Dedifferentiated amniotic fluid mesenchymal stem cell (primary cell): ENCODE results near the gene HEATR1.
A peak's percentile ranks its signal among the peaks of the same experiment; 100 is the strongest.

Experiments
- DNase-seq: peaks from one replicate; pipeline ENCODE4 v3.0.0-alpha.2; 2016; ENCODE audit errors: extremely low spot score

The HEATR1 gene

DNA sequence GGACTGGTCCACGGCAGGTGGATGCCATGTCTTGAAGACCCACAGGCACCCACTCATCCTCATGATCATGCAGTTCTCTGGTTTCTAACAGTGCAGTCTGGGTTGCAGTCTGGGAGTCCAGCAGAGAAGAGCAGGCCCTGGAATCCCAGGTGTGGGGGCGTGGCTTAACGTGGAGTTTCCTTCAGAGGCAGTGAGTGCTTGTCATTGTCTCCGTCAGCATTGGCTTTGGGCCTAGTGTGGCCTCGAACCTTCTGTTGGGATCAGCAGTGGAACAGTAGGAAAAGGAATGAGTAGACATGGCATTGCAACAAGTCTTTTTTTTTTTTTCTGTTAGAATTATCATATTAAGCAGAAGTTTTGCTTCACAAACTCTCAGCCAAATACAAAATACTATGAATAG is 67.8 kb downstream of the HEATR1 start:
- DNase-seq, result no peak

DNA sequence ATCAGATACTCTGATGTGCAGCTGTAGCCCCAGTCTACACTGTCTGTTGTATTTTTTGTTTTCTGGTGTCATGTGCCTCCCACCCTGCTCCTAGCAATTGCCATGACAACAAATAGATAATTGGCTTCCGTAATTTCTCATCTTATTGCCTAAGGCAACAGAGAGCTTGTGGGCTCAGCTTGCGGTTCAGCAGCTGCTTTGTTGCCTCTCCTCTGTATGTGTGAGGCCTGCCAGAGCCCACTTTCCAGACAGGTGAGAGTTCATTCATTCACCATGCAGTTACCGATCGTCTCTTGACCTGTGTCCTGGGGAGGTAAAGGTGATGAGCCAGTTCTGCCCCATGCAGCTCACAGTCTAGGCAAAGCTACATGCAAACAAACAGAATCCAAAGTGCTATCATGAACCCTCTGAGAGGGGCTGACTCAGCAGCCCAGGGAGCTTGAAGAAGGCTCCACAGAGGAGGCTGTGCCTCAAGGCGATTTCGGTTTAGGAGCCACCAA is 68.6 kb downstream of the HEATR1 start:
- DNase-seq, result no peak

DNA sequence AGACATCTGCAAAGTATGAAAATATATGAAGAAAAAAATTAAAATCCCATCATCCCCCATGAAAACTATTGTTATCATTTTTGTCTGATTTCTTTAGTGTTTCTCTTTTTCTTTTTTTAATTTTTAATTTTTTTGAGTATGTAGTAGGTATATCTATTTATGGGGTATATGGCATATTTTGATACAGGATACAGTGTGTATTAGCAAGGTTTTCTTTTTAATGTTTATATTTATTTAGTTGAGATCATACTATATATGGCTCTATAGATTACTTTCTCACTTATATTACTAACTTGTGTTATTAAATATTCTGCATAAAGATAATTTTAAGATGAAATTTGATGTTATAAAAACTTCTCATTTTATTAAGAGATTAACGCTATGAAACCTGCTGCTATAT is 69.1 kb downstream of the HEATR1 start:
- DNase-seq, result no peak

DNA sequence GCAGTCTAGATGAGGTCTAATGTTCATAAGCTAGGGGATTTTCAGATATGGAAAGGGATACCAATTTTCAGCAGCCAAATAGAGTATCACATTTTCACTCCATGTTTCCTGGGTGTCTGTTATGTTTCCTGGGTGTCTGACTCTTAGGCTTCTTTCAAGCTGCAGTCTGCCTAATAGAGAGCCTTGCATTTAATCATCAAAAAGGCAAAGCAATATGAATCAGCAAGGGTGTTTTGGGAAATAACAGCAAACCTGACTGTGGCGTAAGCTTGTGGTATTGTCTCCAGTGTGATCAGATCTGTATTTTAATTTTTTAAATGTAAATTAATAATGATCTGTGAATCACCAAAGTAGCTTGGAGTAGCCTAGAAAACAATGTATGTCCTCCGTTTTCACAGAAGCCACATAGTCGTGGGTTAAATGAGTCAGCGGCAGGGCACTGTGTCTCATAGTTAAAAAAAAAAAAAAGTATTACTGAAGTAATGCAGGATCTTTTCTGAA is 70.1 kb downstream of the HEATR1 start:
- peak; percentile 42 for DNase-seq

DNA sequence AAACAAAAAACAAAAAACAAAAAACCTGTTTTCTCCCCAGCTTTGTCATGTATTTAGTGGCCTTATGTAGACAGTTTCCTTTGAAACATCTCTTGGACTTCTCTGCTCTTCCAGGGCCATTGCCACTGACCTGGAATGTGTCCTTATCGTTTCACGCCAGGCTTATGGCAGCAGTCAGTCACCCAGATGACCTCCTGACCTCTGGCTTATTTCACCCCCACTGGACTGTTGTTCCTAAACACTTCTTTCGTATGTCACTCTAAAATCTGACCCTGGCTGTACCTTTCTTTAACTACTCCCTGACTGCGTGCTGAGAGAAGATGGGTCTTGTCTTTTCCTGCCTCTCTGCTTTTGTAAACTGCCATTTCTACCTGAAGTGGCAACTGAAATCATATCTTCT is 71.5 kb downstream of the HEATR1 start:
- no peak for DNase-seq

DNA sequence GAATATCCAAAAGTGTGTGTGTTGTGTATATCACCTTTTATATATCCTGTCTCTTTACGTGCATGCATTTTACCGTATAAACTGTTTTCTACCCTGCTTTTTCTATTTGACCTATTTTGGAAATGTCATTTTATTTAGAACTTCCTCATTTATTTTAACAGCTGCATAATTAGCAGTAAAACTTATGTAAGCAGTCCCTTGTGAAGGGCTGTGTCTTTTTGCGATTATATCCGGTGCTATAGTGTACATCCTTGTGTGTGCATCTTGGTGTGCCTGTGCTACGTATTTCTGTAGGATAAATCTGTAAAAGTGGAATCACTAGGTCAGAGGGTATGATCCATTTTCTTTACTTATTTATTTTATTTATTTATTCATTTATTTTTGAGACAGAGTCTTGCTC is 73.4 kb downstream of the HEATR1 start:
- no peak for DNase-seq

DNA sequence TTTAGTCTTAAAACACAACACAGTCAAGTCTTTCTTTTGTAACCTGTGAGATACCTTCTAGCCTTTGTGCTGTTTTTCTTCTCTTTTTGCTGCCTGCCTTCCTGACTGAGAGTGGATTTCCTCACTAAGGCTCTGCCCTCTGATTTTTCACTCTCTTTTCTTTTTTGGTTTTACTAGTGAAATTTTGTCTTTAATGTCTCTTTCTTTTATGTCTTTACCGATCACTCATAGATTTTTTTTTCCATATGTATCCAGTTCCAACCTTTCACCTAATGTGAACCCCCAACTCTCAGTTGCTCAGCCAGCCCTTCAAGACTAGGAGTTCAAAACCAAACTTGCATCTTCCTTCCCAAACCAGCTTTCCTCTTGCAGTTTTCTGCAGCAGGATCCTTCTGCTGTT is 74.0 kb downstream of the HEATR1 start:
- no peak for DNase-seq

DNA sequence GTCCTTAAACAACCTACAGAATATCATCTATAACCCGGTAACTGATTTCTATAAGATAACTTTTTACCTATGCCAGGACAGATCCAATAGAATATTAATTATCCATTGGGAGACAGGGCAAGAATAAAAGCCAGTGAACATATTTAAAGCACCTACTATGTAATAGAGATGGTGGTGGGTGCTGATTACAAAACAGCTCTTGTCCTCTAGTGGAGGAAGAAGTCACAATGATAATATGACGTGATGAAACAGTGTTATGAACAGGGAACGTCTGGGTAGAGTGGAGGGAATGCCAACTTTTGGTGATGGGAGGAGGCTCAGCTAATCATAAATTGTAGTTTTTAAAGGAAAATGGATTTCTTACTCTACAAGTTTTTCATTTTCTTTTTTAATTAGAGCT is 78.2 kb downstream of the HEATR1 start:
- no peak for DNase-seq

DNA sequence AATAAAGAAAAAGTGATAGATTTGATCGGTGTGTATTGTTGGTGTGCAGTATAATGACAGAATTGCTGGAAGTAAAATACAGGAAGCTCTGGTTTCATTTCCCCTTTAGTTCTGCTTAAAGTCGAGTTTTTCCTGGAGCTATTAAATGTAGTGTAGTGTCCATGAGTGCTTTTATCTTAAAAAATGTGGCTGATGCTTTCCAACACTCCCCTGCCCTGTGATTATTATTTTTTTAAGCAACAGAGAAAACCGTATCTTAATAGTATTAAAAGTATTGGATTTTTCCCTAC is 79.5 kb downstream of the HEATR1 start:
- no peak for DNase-seq

DNA sequence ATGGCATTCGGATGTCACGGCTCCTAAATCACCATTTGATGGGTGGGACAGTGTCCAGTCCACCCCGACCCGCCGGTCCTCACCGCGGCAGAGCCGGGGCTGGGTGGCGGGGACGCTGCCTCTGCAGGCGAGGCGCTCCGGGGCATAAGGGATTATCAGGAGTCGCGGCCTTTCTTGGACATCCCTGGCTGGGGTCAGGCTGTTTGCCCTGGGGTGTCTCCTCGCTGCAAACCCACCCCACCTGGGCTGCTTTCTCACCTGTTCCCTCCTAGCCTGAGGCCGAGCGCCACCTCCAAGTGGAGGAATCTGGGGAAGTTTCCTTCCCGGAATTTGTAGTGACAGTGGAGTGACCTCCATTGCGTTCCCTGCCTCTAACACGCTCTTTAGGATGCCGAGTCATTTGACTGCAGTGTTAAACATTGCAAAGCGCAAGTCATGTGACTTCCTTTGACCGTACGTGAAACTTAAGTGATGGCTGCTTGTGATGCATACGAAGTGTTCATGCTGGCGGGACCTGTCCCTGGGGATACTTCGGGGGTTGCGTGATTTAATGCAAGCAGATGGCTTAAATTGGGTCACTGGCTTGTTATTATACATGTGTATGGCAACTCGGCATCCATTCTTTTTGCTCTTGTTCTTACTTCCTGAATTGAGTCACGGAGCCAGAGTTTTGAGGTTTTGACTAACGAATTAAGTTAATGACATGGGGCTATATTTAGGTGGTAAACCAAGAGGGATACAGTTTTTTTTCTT is 80.0 kb downstream of the HEATR1 start:
- DNase-seq, result peak; percentile 86

DNA sequence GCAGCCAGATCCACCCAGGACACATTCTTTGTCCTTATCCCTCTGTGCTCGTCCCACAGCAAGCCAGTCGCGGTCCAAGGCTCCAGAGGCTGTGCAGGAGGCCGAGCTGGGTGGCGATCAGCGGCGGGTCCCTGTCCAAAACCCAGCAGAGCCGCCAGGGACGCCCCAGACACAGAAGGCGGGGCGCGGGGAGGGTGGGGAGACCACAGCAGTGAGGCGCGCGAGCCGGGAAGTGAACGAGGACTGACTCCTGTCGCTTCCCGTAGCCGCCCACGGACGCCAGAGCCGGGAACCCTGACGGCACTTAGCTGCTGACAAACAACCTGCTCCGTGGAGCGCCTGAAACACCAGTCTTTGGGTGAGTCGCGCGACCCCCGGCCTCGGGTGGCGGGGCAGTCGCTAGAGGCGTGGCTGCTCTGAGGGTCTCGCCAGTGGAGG is 80.6 kb downstream of the HEATR1 start, which contains the start of gene LGALS8:
TSS of gene LGALS8 (plus strand) at position 279 of the 438 bp plus-strand sequence. CDS start 2,089 bp downstream, outside the sequence.
- DNase-seq, result peak; percentile 65

DNA sequence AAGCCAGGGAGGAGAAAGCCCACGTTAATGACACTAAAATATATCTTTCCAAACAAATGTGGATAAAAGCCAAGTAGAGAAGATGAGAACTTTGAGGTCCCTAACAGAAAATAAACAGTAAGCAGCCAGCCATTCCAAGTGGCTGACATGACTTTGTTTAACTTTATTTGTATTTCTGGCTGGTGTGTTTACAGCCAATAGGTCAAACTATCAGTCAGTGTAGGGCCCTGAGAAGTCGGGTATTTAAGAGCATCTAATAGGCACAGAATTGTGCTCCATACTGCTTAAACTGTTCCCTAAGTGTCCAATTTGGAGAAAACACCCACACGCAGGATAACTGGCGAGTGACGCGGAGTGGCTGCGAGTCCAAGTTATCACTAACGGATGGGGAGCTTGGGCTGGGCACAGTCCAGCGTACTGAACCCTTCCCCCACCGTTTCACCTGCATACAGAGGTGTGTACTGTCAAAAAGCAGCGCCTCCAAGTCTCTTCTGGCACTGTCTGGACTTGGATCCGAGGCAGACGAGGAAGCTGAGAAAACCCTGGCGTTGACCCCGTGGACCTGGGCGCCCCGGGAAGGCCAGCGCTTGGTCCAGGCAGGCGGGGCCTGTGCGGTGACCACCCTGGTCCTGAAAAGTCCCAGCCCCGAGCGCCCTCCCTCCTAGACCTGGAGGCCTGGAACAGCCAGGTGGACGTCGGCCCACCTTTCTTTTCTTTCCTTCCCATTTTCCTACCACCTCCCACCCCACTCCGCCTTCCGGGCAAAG is 81.2 kb downstream of the HEATR1 start:
- no peak for DNase-seq

DNA sequence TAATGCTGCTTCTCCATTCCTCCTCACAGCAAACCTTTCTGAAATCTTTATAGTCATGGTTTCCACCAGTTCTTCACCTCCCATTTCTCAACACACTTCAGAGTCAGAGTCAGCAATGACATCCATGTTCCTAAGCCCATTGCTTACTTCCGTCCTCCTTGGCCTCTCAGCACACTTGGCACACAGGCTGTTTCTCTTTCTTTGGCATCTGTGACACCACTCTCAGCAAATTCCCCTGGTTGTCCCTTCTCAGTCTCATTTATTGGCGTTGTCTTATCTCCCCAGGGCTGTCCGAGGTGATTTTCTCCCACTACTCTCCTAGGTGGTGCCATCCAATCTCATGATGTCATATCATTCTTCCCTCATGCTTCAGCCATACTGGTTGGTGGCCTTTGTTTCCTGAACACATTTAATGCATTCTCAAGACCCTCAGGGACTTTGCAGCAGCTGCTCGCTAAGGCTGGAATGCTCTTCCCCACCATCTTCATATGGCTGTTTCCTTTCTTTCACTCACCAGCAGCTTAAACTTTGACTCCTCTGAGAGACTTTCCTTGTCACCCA is 83.8 kb downstream of the HEATR1 start:
- no peak for DNase-seq

DNA sequence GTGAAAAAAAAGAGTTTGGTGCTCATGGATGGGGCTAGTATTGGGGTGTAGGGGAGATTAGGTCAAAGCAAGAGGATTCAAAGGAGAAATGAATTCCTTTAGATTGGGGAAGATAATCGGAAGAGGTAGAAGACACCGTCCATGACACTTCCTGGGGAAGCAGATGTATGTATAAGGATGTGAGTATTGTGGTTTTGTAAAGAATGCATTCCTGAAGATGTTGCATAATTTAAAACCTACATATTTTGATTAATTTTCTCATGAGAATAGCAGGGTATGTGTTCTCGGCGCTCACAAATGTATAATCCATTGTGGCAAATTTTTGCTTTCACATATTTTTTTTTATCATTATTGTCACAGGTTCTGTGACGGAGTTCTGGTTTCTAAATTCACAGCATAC is 86.0 kb downstream of the HEATR1 start:
- no peak for DNase-seq

DNA sequence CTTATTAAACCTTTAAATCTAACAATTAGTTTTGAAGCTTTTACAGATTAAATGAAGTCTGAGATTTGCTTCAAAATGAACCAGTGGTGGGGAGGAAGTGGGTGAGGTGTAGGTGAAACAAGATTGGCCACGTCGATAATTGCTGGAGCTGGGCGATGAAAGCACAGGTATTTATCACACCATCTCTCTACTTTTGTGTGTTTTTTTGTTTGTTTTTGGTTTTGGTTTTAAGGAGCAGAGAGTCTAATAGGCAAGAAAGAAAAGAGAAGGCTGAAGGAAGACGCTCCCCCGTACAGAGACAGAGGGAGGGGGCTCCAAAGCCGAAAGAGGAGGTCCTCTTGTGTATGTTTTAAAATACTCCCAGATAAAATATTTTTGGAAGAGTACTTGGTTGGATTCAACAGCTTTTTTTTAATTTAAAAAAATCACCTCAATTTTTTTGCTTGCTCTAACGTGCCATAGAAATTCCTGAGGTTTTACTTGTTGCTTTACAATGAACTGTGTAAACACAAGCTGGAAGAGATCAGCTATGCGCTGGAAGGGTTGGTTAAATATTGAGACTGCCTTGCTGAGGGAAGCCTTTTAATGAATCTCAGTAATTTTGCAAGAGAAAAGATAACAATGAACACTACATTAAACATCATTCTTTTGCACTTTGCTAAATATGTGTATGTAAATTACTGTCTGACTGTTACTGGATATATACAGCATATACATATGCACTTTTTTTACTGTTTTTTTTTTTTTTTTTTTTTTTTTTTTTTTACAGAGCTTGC is 87.2 kb downstream of the HEATR1 start:
- DNase-seq, result peak; percentile 79

DNA sequence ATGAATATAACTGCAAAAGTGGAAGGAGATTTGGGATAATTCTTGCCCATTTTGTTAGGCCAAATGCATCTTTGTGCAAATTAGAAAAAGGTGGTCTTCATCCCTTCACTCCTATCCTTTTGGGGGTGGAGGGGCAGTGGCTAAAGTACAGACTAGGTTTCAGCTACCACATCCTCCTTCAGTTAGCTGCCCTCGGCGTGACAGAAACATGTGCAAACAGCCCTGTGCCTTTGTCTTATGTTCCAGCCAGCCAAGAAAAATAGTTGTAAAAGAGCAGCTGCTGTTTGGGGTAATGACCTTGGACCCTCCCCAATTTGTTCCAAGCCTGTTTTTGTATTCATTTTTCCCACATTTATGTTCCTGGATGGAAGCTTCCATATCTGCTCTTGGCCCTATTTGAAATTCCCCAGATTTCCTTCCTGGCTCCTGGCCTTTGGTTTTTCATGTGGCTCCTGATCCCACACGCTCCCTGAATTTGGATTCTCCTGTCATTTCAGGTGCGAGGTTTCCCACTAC is 88.8 kb downstream of the HEATR1 start:
- DNase-seq, result no peak

DNA sequence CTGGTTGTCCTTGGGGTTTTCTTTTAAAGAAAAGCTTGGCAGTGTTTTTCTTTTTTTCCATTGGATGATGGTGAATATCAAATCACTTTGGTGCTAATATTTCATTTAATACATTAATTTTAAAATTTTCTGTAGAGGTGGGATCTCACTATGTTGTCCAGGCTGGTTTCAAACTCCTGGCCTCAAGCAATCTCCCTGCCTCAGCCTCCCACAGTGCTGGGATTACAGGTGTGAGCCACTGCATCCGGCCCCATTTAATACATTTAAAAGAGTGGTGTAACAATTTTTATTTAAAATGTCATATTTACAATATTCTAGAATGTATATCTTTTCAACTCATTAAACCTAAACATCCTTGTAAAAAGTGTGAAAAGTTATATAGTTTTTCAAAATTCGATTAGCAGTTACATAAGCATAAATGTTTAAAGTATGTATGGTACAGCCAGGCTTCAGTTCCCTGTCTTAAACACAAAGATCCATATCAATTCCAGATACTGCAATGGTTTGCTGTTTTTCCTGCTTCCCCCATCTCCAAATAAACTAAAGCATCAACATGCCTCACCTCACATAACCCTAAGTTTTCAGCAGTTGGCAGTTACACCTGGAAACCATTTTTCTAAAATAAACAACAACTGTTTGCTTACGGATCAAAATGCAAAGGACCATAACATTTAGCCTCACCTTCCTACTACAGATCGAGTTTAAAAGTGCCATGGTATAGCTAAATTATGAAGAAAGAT is 89.4 kb downstream of the HEATR1 start:
- DNase-seq, result no peak

DNA sequence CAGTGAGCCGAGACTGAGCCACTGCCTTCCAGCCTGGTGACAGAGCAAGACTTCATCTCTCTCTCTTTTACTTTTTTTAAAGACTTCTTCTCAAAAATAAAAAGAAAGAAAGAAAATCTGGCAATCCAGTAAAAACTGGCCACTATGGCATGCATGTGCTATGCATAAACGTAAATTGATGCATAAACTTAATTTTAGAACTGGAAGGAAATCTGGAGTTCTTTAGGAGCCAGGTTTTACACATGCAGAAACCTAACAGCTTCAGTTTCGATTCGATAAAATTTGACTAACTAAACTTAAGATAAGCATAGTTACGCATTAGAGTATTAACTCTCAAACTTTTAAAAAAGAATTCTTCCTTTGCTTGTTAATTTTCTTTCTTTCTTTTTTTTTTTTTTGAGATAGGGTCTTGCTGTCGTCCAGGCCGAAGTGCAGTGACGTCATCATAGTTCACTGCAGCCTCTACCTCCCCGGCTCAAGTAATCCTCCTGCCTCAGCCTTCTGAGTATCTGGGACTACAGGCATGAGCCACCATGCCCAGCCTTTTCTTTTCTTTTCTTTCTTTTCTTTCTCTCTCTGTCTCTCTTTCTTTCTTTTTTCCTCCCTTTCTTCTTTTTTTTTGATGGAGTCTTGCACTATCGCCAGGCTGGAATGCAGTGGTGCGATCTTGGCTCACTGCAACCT is 92.4 kb downstream of the HEATR1 start:
- DNase-seq, result no peak

DNA sequence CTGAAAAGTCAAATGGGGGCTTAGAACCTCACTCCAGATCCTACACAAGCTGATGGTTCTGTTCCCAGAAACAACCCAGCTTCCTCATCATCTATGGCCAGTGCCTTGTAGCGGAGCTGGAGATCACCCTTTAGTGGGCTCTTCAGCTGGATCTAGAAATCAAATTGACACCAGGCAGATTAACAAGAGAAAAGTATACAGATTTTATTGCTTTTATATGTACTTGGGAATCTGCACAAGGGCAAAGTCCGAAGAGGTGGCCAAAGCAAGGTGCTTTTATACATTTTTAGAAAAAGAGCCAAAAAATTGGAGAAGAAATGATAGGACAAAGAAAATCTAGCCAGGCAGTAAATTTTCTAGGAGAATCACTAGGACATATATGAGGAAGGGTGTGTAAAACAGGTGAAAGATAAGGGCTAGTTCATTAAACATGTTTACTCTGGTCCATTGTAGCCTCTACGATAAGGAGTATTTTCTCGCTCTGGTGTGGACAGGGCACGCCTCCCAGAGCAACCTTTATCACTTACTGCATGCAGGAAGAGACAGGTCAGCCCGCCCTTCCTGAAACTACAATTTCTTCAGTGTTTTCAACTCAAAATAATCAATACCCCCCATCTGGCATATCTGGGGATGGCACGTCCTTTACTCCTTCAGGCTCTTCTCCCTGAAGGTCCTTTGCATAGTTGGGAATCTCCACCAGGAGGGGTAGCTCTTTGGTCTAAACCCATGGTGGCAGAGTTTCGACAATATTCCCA is 94.5 kb downstream of the HEATR1 start:
- no peak for DNase-seq

DNA sequence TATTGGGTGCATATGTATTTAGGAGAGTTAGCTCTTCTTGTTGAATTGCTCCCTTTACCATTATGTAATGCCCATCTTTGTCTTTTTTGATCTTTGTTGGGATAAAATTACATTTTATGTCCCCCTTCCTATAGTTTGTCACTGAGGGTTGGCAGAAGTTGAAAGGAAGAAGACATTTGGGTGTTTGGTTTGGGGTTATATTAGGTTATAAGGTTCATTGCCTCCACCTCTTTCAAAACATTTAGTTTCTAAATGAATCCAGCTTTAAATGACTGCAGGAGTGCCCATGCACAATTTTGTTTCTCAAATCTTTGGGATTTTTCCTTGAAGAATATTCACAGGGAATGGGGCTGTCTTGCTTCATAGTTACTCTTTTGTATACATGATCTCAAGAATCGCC is 95.1 kb downstream of the HEATR1 start:
- DNase-seq, result no peak
